ENCODE data around the gene ARHGAP29. TPM values are rescaled to one million over a fixed set of nuclear protein-coding genes. Genes with fewer than 3 reads are reported as not detected.
A peak's percentile ranks its signal among the peaks of the same experiment; 100 is the strongest.

The ARHGAP29 gene
- total RNA-seq, 2 experiments from 2014 or later, result not detected

DNA sequence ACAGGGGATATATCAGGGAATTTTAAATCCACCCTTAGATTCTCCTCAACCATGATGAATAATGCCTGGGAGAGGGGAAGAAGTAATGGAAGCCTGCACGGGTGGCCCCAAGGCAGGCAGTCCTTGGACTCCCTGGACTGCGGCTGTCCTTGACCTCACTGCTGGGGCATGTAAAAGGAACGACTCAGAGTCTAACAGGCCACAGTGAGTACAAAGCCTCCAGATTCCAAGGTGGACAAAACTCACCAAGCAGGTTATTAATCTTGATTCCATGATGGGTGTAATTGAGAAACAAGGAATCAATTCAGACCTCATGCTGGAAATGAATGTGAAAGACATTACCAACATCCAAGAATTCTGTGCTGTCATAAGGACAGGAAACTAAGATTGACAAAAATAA, 13.0 kb upstream of the ARHGAP29 start:
- no peak overlapping the region for H3K4me3 Mint-ChIP-seq
- peaks cover 8% of the 10 kb centered on the region for H3K4me1 Mint-ChIP-seq
- peaks cover 69% of the 10 kb centered on the region for H3K27me3 Mint-ChIP-seq
- DNase-seq, result no peak
- H3K9me3 Mint-ChIP-seq, result no peaks in the 10 kb centered on the region
- H3K36me3 Mint-ChIP-seq, result no peaks in the 10 kb centered on the region
- H3K27ac Mint-ChIP-seq, result no peak overlapping the region

- Mint-ChIP-seq H3K4me3 (no peak overlapping the region), H3K36me3 (no peaks in the 10 kb centered on the region), H3K27ac (no peak overlapping the region), H3K9me3 (peaks cover 3% of the 10 kb centered on the region), H3K27me3 (peaks cover 71% of the 10 kb centered on the region), H3K4me1 (peaks cover 8% of the 10 kb centered on the region)
- DNase-seq, result no peak
Observed at GRCh38 chr1:94248956-94249688, 11.7 kb upstream of the ARHGAP29 start.

GRCh38 chr1:94247138-94248094, 10.0 kb upstream of the ARHGAP29 start:
- H3K4me1 Mint-ChIP-seq, result peaks cover 8% of the 10 kb centered on the region
- H3K27ac Mint-ChIP-seq, result no peak overlapping the region
- H3K36me3 Mint-ChIP-seq, result peaks cover 2% of the 10 kb centered on the region
- H3K4me3 Mint-ChIP-seq, result peak overlapping the region; percentile 67
- peaks cover 78% of the 10 kb centered on the region for H3K27me3 Mint-ChIP-seq
- DNase-seq, result peak; percentile 56
- H3K9me3 Mint-ChIP-seq, result peaks cover 17% of the 10 kb centered on the region

DNA sequence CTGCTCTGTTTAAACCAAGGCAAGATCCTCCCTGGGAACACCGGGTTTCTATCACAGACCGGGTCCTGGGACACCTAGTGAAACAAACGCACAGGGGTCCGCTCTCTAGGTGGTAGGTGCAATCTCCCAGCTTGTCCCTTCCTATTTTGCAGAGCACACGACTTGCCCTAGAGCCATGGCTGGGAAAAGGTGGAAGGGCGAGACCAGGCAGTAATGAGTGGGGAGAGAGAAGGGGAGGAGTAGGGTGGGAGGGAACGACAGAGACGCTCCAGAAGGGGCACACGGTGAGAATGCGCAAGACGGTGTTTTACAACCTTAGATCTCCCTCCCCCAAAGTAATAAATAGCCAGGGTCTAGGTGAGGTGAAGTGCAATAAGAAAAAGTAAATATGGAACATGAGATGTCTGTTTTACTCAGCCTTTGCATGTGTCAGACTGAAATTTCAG, 9.3 kb upstream of the ARHGAP29 start:
- Mint-ChIP-seq H3K27me3 (peaks cover 82% of the 10 kb centered on the region), H3K4me1 (peaks cover 8% of the 10 kb centered on the region), H3K36me3 (peaks cover 3% of the 10 kb centered on the region), H3K4me3 (peak overlapping the region; percentile 59), H3K27ac (no peak overlapping the region), H3K9me3 (peaks cover 22% of the 10 kb centered on the region)
- no peak for DNase-seq

DNA sequence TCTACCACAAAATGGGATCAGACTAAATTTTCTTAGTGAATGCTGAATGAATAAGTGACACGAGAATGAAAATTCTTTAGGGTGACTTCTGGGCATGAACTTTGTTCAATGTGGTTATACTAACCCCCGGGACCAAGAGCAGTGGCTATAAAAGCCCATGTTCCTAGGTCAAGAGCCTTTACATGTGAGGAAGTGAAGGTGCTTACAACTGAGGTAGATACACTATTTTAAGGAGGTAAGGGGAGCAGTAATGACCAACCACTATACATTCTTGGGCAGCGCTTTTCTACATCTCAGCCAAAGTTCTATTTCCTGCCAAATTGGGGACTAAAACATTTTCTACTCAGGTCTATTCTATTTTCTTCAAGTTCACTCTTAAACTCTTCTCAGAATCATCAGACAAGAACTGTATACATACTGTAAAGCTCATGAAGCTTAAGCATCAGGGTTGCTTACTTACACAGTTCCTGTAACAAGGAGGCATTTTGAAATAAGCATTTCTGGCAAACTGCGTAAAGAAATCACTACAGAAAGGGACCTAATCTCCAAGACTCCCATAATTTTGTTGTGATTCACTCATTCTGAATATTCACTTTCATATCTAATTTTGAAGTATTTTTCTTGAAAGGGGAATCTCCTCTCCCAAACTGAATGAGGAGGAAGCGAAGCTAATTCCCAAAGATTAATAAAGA, 8.5 kb upstream of the ARHGAP29 start:
- DNase-seq, result no peak
- H3K36me3 Mint-ChIP-seq, result peaks cover 4% of the 10 kb centered on the region

DNA sequence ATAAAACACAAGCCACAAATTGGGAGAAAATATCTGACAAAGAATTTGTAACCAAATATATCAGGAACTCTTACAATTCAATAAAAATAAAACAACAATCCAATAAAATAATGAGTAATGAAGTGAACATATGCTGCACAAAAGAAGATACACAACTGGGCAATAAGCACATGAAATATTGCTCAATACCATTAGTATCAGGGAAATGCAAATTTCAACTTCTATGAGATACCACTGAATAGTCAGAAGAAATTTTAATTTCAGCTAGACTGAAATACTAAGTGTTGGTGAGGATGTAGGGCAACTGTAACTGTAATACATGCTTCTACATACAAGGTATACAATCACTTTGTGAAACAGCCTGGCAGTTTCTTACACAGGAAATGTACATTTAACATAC, 7.4 kb upstream of the ARHGAP29 start:
- H3K4me1 Mint-ChIP-seq, result peaks cover 8% of the 10 kb centered on the region
- peaks cover 88% of the 10 kb centered on the region for H3K27me3 Mint-ChIP-seq

More for the DNA sequence above, 8.5 kb upstream of the ARHGAP29 start:
- Mint-ChIP-seq H3K4me1 (peaks cover 8% of the 10 kb centered on the region), H3K27ac (no peak overlapping the region), H3K9me3 (peaks cover 24% of the 10 kb centered on the region), H3K4me3 (no peak overlapping the region), H3K27me3 (peaks cover 83% of the 10 kb centered on the region)

GRCh38 chr1:94243665-94244064, 6.3 kb upstream of the ARHGAP29 start:
- H3K27ac Mint-ChIP-seq, result no peak overlapping the region
- DNase-seq, result no peak
- no peak overlapping the region for H3K4me3 Mint-ChIP-seq
- H3K4me1 Mint-ChIP-seq, result peaks cover 8% of the 10 kb centered on the region
- H3K9me3 Mint-ChIP-seq, result peaks cover 24% of the 10 kb centered on the region
- H3K36me3 Mint-ChIP-seq, result peaks cover 4% of the 10 kb centered on the region
- H3K27me3 Mint-ChIP-seq, result peaks cover 88% of the 10 kb centered on the region

More for the DNA sequence above, 7.4 kb upstream of the ARHGAP29 start:
- peaks cover 4% of the 10 kb centered on the region for H3K36me3 Mint-ChIP-seq
- peaks cover 24% of the 10 kb centered on the region for H3K9me3 Mint-ChIP-seq
- DNase-seq, result no peak
- H3K4me3 Mint-ChIP-seq, result no peak overlapping the region
- no peak overlapping the region for H3K27ac Mint-ChIP-seq

DNA sequence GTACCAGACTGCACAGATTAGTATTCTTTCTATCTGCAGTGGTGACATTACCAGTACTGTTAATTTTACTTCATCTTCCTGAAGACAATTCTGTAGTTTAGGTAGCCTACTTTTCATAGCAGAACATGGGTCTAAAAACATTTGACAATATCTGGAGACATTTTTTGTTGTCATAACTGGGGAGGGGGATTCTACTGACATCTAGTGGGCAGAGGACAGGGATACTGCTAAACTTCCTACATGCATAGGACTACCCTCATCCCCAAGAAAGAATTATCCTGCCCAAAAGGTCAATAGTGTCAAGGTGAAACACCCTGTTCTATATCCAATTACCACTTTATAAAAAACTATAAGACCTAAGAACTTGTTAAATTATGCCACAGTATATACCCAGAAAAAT, 3.4 kb upstream of the ARHGAP29 start:
- H3K36me3 Mint-ChIP-seq, result peaks cover 4% of the 10 kb centered on the region
- H3K4me1 Mint-ChIP-seq, result peaks cover 9% of the 10 kb centered on the region
- no peak overlapping the region for H3K4me3 Mint-ChIP-seq
- no peak overlapping the region for H3K27ac Mint-ChIP-seq
- H3K9me3 Mint-ChIP-seq, result peaks cover 24% of the 10 kb centered on the region
- peaks cover 88% of the 10 kb centered on the region for H3K27me3 Mint-ChIP-seq
- DNase-seq, result no peak

DNA sequence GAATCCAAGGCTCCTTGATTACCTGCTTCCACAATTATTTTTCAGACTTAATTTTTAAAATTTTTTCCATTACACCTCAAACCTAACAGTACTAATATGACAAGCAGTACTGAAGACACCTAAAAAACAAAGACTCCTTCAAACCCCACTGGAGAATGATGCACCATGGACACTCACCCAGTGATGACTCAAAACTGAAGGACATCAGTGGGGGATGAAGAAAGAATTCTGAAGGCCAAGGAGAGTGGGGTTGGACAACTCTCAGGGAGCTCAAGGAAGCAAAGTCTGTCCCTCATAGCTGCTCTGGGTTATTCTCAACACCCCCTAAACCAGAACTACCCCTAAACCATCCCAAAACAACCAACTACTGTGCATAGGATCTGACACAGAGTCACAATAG, 2.4 kb upstream of the ARHGAP29 start:
- Mint-ChIP-seq H3K36me3 (peaks cover 4% of the 10 kb centered on the region), H3K27ac (no peak overlapping the region), H3K4me1 (peaks cover 10% of the 10 kb centered on the region), H3K27me3 (peaks cover 85% of the 10 kb centered on the region), H3K9me3 (peaks cover 24% of the 10 kb centered on the region), H3K4me3 (no peak overlapping the region)
- no peak for DNase-seq

DNA sequence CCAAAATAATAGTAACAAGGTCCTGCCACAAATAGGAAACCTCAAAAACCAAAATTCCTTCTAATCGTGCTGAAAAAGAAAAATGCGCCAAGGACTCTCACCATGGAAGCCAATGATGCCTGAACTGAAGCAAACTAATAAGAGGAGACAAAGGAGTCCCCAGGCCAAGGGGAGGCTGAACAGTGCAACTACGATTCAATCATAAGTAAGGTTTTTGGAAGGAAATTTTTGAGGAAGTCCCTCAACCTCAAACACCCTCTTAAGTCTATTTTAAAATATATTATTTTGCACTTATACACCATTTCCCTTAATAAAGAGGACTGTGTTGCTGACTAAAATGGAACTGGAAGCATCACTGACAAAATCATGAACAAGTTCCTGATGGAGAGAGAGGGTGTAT, 1.7 kb upstream of the ARHGAP29 start:
- Mint-ChIP-seq H3K27ac (no peak overlapping the region), H3K27me3 (peaks cover 84% of the 10 kb centered on the region), H3K9me3 (peaks cover 20% of the 10 kb centered on the region), H3K4me3 (no peak overlapping the region), H3K36me3 (peaks cover 3% of the 10 kb centered on the region), H3K4me1 (peaks cover 10% of the 10 kb centered on the region)
- no peak for DNase-seq

DNA sequence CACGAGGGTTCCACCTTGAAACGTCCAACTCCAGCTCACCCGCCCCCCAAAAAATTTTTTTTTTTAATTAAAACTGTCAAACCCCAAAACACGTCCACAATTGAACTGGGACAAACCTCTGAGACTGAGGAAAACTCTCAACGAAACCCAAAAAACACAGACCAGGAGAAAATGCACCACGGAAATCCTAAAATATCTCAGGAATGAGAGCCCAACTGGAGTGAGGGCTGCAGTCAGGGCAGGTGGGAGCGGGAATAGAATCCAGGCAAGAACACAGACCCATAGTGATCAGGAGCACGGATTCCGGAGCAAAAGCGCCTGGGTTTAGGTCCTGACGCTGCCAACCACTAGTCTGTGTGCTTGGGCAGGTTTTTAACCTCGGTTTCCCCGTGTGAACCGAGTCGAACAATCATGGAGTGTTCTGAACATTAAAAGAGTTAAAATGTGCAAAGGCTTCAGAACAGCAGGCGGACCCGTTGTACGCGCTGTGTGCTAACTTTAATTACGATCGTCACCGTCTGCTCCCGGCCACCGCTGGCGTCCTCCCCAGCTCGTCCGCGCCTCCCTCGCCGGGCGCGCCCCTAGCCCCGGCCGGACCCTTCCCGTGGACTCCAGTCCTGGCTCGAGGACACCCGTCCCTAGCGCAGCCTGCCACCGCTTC, 624 bp downstream of the ARHGAP29 start:
- peak; percentile 4 for DNase-seq

DNA sequence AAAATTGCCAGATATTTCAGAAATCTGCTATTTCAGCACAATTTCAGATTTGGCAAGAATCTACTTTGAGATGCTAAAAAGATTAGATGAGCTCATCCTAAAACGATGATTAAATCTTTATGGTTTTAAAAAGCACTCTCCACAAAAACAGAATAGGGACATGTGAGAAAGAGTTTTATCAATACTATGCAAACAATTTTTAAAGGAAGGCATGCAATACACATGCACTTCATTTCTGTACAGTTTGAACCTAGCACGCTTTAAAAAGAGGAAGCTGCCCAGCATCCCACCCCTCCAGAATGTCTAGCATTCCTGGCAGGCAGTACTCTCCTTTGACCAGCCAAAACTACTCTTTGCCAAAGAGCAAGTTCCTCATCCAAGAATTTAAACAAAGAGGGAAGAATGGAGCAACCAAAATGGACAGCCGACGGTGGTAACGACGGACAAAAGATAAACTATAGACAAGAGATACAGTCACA, 1.3 kb downstream of the ARHGAP29 start:
- Mint-ChIP-seq H3K27ac (no peak overlapping the region), H3K9me3 (no peaks in the 10 kb centered on the region), H3K4me3 (peak overlapping the region; percentile 57), H3K4me1 (peaks cover 10% of the 10 kb centered on the region), H3K36me3 (no peaks in the 10 kb centered on the region), H3K27me3 (peaks cover 84% of the 10 kb centered on the region)
- DNase-seq, result no peak

More for the DNA sequence above, 624 bp downstream of the ARHGAP29 start:
- Mint-ChIP-seq H3K36me3 (peaks cover 1% of the 10 kb centered on the region), H3K27ac (no peak overlapping the region), H3K4me3 (peak overlapping the region; percentile 57), H3K9me3 (peaks cover 2% of the 10 kb centered on the region), H3K4me1 (peaks cover 10% of the 10 kb centered on the region), H3K27me3 (peaks cover 81% of the 10 kb centered on the region)

DNA sequence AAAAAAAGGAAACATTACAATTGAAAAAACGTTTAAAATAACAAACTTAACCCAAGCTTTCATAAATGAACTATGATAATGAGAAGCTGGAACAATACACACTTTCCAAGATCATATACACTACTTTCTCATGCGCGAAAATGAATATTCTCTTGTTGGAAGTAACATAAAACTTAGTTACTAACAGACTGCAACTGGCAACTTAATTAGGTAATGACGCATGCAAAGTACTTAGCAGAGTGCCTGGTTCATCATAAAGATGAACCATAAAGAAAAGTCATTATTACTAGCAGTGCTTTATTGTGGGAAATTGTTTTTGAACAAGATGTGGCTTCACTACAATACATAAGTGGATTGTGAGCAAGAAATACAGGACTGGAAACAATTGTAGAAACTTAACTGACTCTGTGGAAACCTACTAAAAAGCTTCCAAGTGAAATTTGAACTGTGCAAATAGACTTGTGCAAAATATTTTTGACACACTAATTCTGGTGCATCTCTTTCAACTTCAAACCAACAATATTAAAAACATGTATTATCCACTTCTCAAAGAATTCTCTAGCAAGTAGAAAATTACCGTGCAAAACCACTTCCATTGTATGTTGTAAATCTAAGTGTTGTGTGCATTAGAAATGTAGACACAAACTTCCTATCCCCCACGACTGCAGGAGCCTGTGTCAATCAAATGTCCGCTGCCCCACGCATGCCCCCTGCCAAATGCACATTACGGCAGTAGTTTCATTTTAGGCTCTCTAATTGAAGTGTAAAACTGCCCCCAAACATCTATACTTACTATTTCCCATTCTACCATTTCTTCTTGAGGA, 2.0 kb downstream of the ARHGAP29 start:
- peaks cover 79% of the 10 kb centered on the region for H3K27me3 Mint-ChIP-seq
- DNase-seq, result no peak
- H3K36me3 Mint-ChIP-seq, result no peaks in the 10 kb centered on the region
- H3K4me3 Mint-ChIP-seq, result no peak overlapping the region
- H3K27ac Mint-ChIP-seq, result no peak overlapping the region
- H3K9me3 Mint-ChIP-seq, result no peaks in the 10 kb centered on the region
- peaks cover 10% of the 10 kb centered on the region for H3K4me1 Mint-ChIP-seq

GRCh38 chr1:94234615-94235014, 2.8 kb downstream of the ARHGAP29 start:
- Mint-ChIP-seq H3K36me3 (no peaks in the 10 kb centered on the region), H3K27ac (no peak overlapping the region), H3K9me3 (no peaks in the 10 kb centered on the region), H3K4me1 (peaks cover 10% of the 10 kb centered on the region), H3K4me3 (no peak overlapping the region), H3K27me3 (peaks cover 74% of the 10 kb centered on the region)
- no peak for DNase-seq

Data from activated naive CD8-positive, alpha-beta T cell treated with anti-CD3 and anti-CD28 coated beads for 36 hours (primary cell).